HEK293 (cell line): ENCODE results near the gene SLC44A1.

Experiments
- CTCF ChIA-PET: fragments of 350-600 bp; formaldehyde crosslinking; extraction: SDS; loops from one replicate; lab custom pipeline; 2021; ENCODE audit warnings: antibody characterized with exemption; lab: Yijun Ruan, JAX
- POLR2A ChIA-PET: fragments of 300-600 bp; formaldehyde crosslinking; extraction: SDS; loops from one replicate; lab custom pipeline; 2020; ENCODE audit warnings: antibody characterized with exemption, inconsistent platforms; lab: Yijun Ruan, JAX
- H3K27ac ChIP-seq: fragments of 200-500 bp; sonication (Bioruptor generic); 2 replicates; pipeline ENCODE4 v1.5.1; 2014; ENCODE audit warnings: low read depth, low read length, control low read depth, inconsistent platforms; ENCODE audit errors: extremely low read depth
- H3K36me3 ChIP-seq, 2 experiments: fragments of 200-500 bp in 1 of 2; sonication (Bioruptor generic) in 1 of 2; 1 replicate in 1 of 2; 2 replicates in 1 of 2; pipeline ENCODE4 v1.5.1; 2014 to 2017; ENCODE audit warnings: inconsistent platforms in 2 of 2, low read length in 2 of 2; ENCODE audit not compliant: control insufficient read depth in 2 of 2, insufficient read depth in 1 of 2
- H3K4me1 ChIP-seq: fragments of 200-500 bp; sonication (Bioruptor generic); 2 replicates; pipeline ENCODE4 v1.5.1; 2014; ENCODE audit warnings: mild to moderate bottlenecking, low read length, inconsistent platforms; ENCODE audit not compliant: control insufficient read depth, insufficient read depth
- H3K4me3 ChIP-seq: 2 replicates; pipeline ENCODE4 v1.5.1; 2011; ENCODE audit warnings: low read depth, mild to moderate bottlenecking, control low read depth, low read length, moderate library complexity
- H3K9me3 ChIP-seq: fragments of 200-500 bp; sonication (Bioruptor generic); 2 replicates; pipeline ENCODE4 v1.5.1; 2014; ENCODE audit warnings: low read depth, low read length, inconsistent platforms; ENCODE audit not compliant: control insufficient read depth, insufficient read depth
- EGR2 ChIP-seq: fragments of 450-650 bp; formaldehyde crosslinking; IDR thresholded peaks from 2 replicates; pipeline ENCODE4 v1.5.1; 2016; ENCODE audit warnings: low read depth, missing biosample characterization, missing genetic modification characterization
- TCF7L2 ChIP-seq: IDR thresholded peaks from 2 replicates; pipeline ENCODE4 v1.6.1; 2011; ENCODE audit warnings: low read depth, mild to moderate bottlenecking, inconsistent platforms, low read length, moderate library complexity, borderline replicate concordance
- ZNF248 ChIP-seq: fragments of 450-650 bp; formaldehyde crosslinking; IDR thresholded peaks from 2 replicates; pipeline ENCODE4 v1.5.1; 2017; ENCODE audit warnings: missing biosample characterization, missing genetic modification characterization
- ZNF354C ChIP-seq: fragments of 450-650 bp; formaldehyde crosslinking; IDR thresholded peaks from 2 replicates; pipeline ENCODE4 v1.5.1; 2016; ENCODE audit warnings: missing biosample characterization, missing genetic modification characterization, low read depth, borderline replicate concordance
- ZNF473 ChIP-seq: fragments of 450-650 bp; formaldehyde crosslinking; IDR thresholded peaks from 2 replicates; pipeline ENCODE4 v1.5.1; 2017; ENCODE audit warnings: missing biosample characterization, missing genetic modification characterization
- ZNF626 ChIP-seq: fragments of 450-650 bp; sonication (Bioruptor Pico); formaldehyde crosslinking; IDR thresholded peaks from 2 replicates; pipeline ENCODE4 v1.5.1; 2018; ENCODE audit warnings: missing biosample characterization, missing genetic modification characterization, inconsistent platforms
- ZNF76 ChIP-seq: fragments of 450-650 bp; formaldehyde crosslinking; IDR thresholded peaks from 2 replicates; pipeline ENCODE4; 2016; ENCODE audit warnings: low read depth, missing biosample characterization, missing genetic modification characterization, borderline replicate concordance
- TF ChIP-seq, protein P1 (sequence below): fragments of 450-650 bp; formaldehyde crosslinking; IDR thresholded peaks from 2 replicates; pipeline ENCODE4 v1.5.1; 2016; ENCODE audit warnings: missing biosample characterization, missing genetic modification characterization, low read depth
- TF ChIP-seq, protein P2 (sequence below): fragments of 450-650 bp; formaldehyde crosslinking; IDR thresholded peaks from 2 replicates; pipeline ENCODE4 v1.5.1; 2016; ENCODE audit warnings: missing biosample characterization, missing genetic modification characterization
- TF ChIP-seq, protein P3 (sequence below): fragments of 450-650 bp; formaldehyde crosslinking; IDR thresholded peaks from 2 replicates; pipeline ENCODE4 v1.5.1; 2016; ENCODE audit warnings: missing biosample characterization, missing genetic modification characterization, borderline replicate concordance
- TF ChIP-seq, protein P4 (sequence below): fragments of 450-650 bp; formaldehyde crosslinking; IDR thresholded peaks from 2 replicates; pipeline ENCODE4 v1.5.1; 2016; ENCODE audit warnings: missing biosample characterization, missing genetic modification characterization

SLC44A1 gene

DNA sequence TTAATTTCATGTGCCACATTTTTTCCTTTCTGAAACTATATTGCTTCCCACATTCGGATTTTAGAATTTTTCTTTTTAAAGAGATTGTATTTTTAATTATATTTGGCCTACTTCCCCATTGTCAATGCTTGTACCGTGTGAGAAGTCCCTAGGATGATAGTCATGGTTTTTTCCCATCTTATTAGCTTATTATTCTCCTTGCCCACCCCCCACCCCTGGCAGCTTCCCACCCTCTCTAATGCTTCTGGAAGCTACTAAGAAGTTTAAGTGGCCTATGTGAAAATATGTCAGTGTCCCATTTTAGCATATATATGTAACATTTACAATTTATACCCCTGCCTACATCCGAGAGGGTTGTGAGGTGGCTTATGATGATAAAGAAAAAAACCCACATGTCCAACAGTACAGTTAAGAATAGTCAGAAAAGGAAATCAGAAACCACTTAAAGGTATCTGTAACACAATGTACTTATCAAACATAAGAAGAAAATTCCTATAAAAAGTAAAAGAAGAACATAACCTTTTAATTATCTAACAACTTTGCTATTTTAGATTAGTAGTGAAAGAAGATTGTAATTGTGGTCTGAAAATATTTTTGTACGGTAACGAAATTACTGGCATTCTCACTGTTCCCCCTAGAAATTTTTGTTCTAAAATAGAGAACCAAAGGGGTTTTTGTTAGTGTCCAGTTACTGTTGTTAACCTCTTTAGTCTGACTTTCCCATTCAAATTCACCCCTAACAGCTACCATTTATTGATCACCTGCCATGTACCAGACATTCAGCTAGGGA lies 62.1 kb downstream of the SLC44A1 start (continued):
- TF ChIP-seq, protein P1, sequence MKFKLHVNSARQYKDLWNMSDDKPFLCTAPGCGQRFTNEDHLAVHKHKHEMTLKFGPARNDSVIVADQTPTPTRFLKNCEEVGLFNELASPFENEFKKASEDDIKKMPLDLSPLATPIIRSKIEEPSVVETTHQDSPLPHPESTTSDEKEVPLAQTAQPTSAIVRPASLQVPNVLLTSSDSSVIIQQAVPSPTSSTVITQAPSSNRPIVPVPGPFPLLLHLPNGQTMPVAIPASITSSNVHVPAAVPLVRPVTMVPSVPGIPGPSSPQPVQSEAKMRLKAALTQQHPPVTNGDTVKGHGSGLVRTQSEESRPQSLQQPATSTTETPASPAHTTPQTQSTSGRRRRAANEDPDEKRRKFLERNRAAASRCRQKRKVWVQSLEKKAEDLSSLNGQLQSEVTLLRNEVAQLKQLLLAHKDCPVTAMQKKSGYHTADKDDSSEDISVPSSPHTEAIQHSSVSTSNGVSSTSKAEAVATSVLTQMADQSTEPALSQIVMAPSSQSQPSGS (tag by site-specific recombination), result no peak
- TF ChIP-seq, all 188 proteins: peak for 0

DNA sequence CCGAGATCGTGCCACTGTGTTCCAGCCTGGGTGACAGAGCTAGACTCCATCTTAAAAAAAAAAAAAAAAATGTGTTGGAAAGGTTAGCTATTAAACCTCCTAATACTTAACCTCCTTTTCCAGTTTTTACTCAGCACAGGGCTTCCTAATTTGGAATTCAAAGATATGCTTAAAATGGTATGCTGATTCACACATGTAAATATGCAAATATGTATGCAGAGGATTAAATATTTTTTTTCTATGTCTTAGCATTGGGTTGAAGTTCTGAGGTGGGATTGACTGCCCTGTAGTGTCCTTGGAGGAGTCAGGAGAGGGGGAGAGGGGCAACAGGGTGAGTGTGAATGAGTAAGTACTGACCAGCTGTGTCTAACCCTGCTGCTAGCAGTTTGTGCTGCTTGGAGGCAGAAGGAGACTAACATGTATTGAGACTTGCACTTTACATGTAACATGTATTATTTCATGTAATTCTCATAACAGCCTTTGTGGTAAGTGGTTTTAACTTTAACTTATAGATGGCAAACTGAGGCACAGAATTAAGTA lies 63.2 kb downstream of the SLC44A1 start:
- Histone ChIP-seq H3K27ac (no peak overlapping the region), H3K36me3 (peaks cover 0 to 3% of the 10 kb centered on the region in 2 experiments; a peak in 1 of 3 replicates), H3K4me3 (no peak overlapping the region), H3K9me3 (no peaks in the 10 kb centered on the region), H3K4me1 (no peaks in the 10 kb centered on the region)
- TF ChIP-seq TCF7L2, result no peak
- TF ChIP-seq ZNF248, result no peak
- TF ChIP-seq ZNF473, result no peak
- no peak for TF ChIP-seq ZNF354C (tag by site-specific recombination)
- TF ChIP-seq ZNF76 (tag by site-specific recombination), result no peak
- TF ChIP-seq, protein P2, sequence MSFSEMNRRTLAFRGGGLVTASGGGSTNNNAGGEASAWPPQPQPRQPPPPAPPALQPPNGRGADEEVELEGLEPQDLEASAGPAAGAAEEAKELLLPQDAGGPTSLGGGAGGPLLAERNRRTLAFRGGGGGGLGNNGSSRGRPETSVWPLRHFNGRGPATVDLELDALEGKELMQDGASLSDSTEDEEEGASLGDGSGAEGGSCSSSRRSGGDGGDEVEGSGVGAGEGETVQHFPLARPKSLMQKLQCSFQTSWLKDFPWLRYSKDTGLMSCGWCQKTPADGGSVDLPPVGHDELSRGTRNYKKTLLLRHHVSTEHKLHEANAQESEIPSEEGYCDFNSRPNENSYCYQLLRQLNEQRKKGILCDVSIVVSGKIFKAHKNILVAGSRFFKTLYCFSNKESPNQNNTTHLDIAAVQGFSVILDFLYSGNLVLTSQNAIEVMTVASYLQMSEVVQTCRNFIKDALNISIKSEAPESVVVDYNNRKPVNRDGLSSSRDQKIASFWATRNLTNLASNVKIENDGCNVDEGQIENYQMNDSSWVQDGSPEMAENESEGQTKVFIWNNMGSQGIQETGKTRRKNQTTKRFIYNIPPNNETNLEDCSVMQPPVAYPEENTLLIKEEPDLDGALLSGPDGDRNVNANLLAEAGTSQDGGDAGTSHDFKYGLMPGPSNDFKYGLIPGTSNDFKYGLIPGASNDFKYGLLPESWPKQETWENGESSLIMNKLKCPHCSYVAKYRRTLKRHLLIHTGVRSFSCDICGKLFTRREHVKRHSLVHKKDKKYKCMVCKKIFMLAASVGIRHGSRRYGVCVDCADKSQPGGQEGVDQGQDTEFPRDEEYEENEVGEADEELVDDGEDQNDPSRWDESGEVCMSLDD (tag by site-specific recombination), result no peak
- TF ChIP-seq, protein P3, sequence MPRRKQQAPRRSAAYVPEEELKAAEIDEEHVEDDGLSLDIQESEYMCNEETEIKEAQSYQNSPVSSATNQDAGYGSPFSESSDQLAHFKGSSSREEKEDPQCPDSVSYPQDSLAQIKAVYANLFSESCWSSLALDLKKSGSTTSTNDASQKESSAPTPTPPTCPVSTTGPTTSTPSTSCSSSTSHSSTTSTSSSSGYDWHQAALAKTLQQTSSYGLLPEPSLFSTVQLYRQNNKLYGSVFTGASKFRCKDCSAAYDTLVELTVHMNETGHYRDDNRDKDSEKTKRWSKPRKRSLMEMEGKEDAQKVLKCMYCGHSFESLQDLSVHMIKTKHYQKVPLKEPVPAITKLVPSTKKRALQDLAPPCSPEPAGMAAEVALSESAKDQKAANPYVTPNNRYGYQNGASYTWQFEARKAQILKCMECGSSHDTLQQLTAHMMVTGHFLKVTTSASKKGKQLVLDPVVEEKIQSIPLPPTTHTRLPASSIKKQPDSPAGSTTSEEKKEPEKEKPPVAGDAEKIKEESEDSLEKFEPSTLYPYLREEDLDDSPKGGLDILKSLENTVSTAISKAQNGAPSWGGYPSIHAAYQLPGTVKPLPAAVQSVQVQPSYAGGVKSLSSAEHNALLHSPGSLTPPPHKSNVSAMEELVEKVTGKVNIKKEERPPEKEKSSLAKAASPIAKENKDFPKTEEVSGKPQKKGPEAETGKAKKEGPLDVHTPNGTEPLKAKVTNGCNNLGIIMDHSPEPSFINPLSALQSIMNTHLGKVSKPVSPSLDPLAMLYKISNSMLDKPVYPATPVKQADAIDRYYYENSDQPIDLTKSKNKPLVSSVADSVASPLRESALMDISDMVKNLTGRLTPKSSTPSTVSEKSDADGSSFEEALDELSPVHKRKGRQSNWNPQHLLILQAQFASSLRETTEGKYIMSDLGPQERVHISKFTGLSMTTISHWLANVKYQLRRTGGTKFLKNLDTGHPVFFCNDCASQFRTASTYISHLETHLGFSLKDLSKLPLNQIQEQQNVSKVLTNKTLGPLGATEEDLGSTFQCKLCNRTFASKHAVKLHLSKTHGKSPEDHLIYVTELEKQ, result no peak
- no peak for TF ChIP-seq ZNF626 (tag by site-specific recombination)
- ChIA-PET POLR2A (no interaction called here), CTCF (interaction anchor here (0.6 to 1.5 kb wide), 6 partner anchors 9 to 153 kb away, joined by 3 to 7 read pairs (median 4); no protein-coding TSS in a partner anchor)

DNA sequence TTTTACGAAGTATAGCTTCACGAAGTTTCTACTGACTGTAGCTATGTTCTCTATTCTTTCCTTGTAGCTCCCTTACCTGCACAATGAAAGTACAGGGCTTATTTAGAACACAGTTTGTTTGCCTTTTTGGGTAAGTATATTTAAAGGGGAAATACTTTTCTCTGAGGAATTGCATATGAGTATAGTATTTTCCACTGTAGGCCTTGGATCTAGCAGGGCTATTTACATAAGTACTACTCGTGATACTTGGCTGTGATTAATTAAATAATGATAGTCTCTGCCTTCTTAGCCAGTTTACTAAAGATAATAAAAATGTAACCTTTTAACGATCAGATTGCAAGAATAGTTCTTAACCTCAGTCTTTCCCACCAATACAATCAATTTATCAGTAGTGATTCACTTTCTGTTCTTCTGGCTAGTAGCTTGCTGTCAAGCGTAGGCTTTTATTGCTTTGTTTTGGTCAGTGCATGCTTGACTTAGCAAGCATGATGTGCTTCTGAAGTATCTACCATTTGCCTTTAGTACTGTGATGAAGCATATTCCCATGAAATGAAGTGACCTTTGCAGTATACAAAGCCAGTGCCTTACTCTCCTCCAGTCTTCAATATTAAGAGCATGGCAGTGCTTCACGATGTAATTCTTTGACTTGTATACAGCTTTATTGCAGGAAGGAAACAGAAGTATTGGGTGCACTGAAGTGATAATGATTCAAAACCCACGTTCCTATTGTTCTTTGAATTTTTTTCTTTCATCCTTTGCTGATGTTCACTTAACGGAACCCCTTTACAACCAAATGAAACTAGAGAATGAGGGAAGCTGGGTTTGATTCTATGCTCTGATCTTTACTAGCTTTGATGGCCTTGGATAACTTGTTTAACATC lies 64.2 kb downstream of the SLC44A1 start:
- H3K27ac ChIP-seq, result no peak overlapping the region
- no peaks in the 10 kb centered on the region for H3K36me3 ChIP-seq
- H3K4me3 ChIP-seq, result no peak overlapping the region
- POLR2A ChIA-PET, result no interaction called here
- no peaks in the 10 kb centered on the region for H3K4me1 ChIP-seq
- CTCF ChIA-PET, result interaction anchor here (0.6 to 1.5 kb wide), 5 partner anchors 10 to 154 kb away, joined by 3 to 6 read pairs (median 3); no protein-coding TSS in a partner anchor
- TF ChIP-seq, protein P4, sequence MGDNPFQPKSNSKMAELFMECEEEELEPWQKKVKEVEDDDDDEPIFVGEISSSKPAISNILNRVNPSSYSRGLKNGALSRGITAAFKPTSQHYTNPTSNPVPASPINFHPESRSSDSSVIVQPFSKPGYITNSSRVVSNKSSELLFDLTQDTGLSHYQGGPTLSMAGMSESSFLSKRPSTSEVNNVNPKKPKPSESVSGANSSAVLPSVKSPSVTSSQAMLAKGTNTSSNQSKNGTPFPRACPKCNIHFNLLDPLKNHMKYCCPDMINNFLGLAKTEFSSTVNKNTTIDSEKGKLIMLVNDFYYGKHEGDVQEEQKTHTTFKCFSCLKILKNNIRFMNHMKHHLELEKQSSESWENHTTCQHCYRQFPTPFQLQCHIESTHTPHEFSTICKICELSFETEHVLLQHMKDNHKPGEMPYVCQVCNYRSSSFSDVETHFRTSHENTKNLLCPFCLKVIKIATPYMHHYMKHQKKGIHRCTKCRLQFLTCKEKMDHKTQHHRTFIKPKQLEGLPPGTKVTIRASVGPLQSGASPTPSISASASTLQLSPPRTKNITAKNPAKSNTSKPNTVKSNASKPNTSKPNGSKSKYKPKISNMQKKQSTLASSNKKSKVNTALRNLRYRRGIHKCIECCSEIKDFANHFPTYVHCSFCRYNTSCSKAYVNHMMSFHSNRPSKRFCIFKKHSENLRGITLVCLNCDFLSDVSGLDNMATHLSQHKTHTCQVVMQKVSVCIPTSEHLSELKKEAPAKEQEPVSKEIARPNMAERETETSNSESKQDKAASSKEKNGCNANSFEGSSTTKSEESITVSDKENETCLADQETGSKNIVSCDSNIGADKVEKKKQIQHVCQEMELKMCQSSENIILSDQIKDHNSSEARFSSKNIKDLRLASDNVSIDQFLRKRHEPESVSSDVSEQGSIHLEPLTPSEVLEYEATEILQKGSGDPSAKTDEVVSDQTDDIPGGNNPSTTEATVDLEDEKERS (tag by site-specific recombination), result no peak
- TF ChIP-seq EGR2 (tag by site-specific recombination), result no peak
- H3K9me3 ChIP-seq, result no peaks in the 10 kb centered on the region
